Measurements from ENCODE around the gene EML6. TPM values are rescaled to one million over a fixed set of nuclear protein-coding genes. Genes with fewer than 3 reads are reported as not detected.

EML6 gene
- total and polyA plus RNA-seq, 2 experiments from 2014 or later = 2.7 to 6.2 TPM

GRCh38 chr2:54925022-54925421 lies 201.6 kb downstream of the EML6 start:
- Mint-ChIP-seq H3K27me3 (ENCODE audit: insufficient read depth, low read depth, poor library complexity) (peaks cover 2% of the 10 kb centered on the region), H3K27ac (no peak overlapping the region), H3K9me3 (0 out of 3 replicates have a peak, but pooled peaks cover 3% of the 10 kb centered on the region), H3K4me1 (no peaks in the 10 kb centered on the region; the same call in 2 of the 3 replicates), H3K4me3 (no peak overlapping the region), H3K36me3 (ENCODE audit: low read depth) (no peaks in the 10 kb centered on the region)
- H3F3A ChIP-seq (replicated peaks; ENCODE audit: low read depth) = no peaks in the 10 kb centered on the region
- H3K27ac ChIP-seq (ENCODE audit: low read depth) = no peak overlapping the region
- H3K4me2 ChIP-seq = no peak overlapping the region
- H3K79me2 ChIP-seq (replicated peaks; ENCODE audit: insufficient read depth) = no peaks in the 10 kb centered on the region
- no peak for TF ChIP-seq CREB1 (CRISPR knock-in tag; IDR thresholded peaks at IDR 0.05; ENCODE audit: low read depth)
- TF ChIP-seq EZH2 (IDR thresholded peaks at IDR 0.05; ENCODE audit: low read depth, unreplicated experiment) = no peak
- TF ChIP-seq ZNF114 (CRISPR knock-in tag; IDR thresholded peaks at IDR 0.05) = no peak
- no peak for TF ChIP-seq ETS1 (IDR thresholded peaks at IDR 0.05)
- no peak for TF ChIP-seq POLR2AphosphoS5 (IDR thresholded peaks at IDR 0.05; ENCODE audit: low read depth)
- no peak for TF ChIP-seq STAT1 (IDR thresholded peaks at IDR 0.05; ENCODE audit: unreplicated experiment)
- no peak for TF ChIP-seq EZH2phosphoT487 (IDR thresholded peaks at IDR 0.05; ENCODE audit: unreplicated experiment)
- TF ChIP-seq CTCF (conservative IDR thresholded peaks at IDR 0.05; ENCODE audit: low read depth in 2 of 2) = no peak
- no peak for TF ChIP-seq JUNB (IDR thresholded peaks at IDR 0.05; ENCODE audit: unreplicated experiment)
- no peak for TF ChIP-seq ZNF331 (CRISPR knock-in tag; IDR thresholded peaks at IDR 0.05; ENCODE audit: low read depth)
- no peak for TF ChIP-seq ZNF462 (CRISPR knock-in tag; IDR thresholded peaks at IDR 0.05)
- TF ChIP-seq REST (IDR thresholded peaks at IDR 0.05; ENCODE audit: unreplicated experiment) = no peak
- no peak for TF ChIP-seq NANOG (IDR thresholded peaks at IDR 0.05; ENCODE audit: borderline replicate concordance)
- H2AFZ ChIP-seq = no peak overlapping the region
- no peak overlapping the region for H3K4me3 ChIP-seq
- H4K20me1 ChIP-seq (replicated peaks; ENCODE audit: insufficient read depth) = no peaks in the 10 kb centered on the region
- no peak for ATAC-seq
- no peak for DNase-seq (ENCODE audit: low spot score)
- H3K36me3 ChIP-seq (ENCODE audit: insufficient read depth) = no peaks in the 10 kb centered on the region
- H3K27me3 ChIP-seq (ENCODE audit: insufficient read depth) = no peaks in the 10 kb centered on the region
- no peaks in the 10 kb centered on the region for H3K4me1 ChIP-seq (ENCODE audit: insufficient read depth)
- no peaks in the 10 kb centered on the region for H3K9me2 ChIP-seq (ENCODE audit: insufficient read depth)

All from GM23338 (cell line).